Measurements from ENCODE around the gene RBBP8NL.

Gene RBBP8NL

GRCh38 chr20:62393335-62393665 is 34.0 kb downstream of the RBBP8NL start:
- Mint-ChIP-seq H3K4me1 (peaks cover 11% of the 10 kb centered on the region), H3K36me3 (peaks cover 28% of the 10 kb centered on the region), H3K27me3 (no peaks in the 10 kb centered on the region), H3K27ac (no peak overlapping the region), H3K4me3 (no peak overlapping the region), H3K9me3 (peaks cover 1% of the 10 kb centered on the region)
- DNase-seq = no peak
- CTCF ChIA-PET = interaction anchor here (1.4 to 1.9 kb wide), 2 partner anchors 11 to 17 kb away, joined by 3 to 4 read pairs; no protein-coding TSS in a partner anchor

- no peak for DNase-seq
- no peak overlapping the region for H3K27ac Mint-ChIP-seq
- H3K27me3 Mint-ChIP-seq = no peaks in the 10 kb centered on the region
- H3K4me1 Mint-ChIP-seq = peaks cover 16% of the 10 kb centered on the region
- CTCF ChIA-PET = interaction anchor here (1.4 to 1.9 kb wide), 2 partner anchors 11 to 17 kb away, joined by 3 to 4 read pairs; no protein-coding TSS in a partner anchor
- H3K9me3 Mint-ChIP-seq = peaks cover 1% of the 10 kb centered on the region
- peaks cover 29% of the 10 kb centered on the region for H3K36me3 Mint-ChIP-seq
- no peak overlapping the region for H3K4me3 Mint-ChIP-seq
Measured at GRCh38 chr20:62392621-62393334, 34.6 kb downstream of the RBBP8NL start.

GRCh38 chr20:62392077-62392418 is 35.3 kb downstream of the RBBP8NL start:
- no peak overlapping the region for H3K27ac Mint-ChIP-seq
- peaks cover 32% of the 10 kb centered on the region for H3K36me3 Mint-ChIP-seq
- CTCF ChIA-PET = interaction anchor here (1.2 kb wide), 1 partner anchor 18 kb away, joined by 4 read pairs; no protein-coding TSS in a partner anchor
- no peaks in the 10 kb centered on the region for H3K27me3 Mint-ChIP-seq
- no peak for DNase-seq
- peaks cover 22% of the 10 kb centered on the region for H3K4me1 Mint-ChIP-seq
- no peak overlapping the region for H3K4me3 Mint-ChIP-seq
- no peaks in the 10 kb centered on the region for H3K9me3 Mint-ChIP-seq

GRCh38 chr20:62391165-62392076 is 35.9 kb downstream of the RBBP8NL start:
- Mint-ChIP-seq H3K27me3 (no peaks in the 10 kb centered on the region), H3K27ac (no peak overlapping the region), H3K4me3 (no peak overlapping the region), H3K36me3 (peaks cover 32% of the 10 kb centered on the region), H3K9me3 (no peaks in the 10 kb centered on the region), H3K4me1 (peaks cover 22% of the 10 kb centered on the region)
- CTCF ChIA-PET = interaction anchor here (1.2 kb wide), 1 partner anchor 18 kb away, joined by 4 read pairs; no protein-coding TSS in a partner anchor
- no peak for DNase-seq

- Mint-ChIP-seq H3K27ac (no peak overlapping the region), H3K4me3 (no peak overlapping the region), H3K9me3 (no peaks in the 10 kb centered on the region), H3K36me3 (peaks cover 32% of the 10 kb centered on the region), H3K27me3 (no peaks in the 10 kb centered on the region), H3K4me1 (peaks cover 26% of the 10 kb centered on the region)
- DNase-seq = no peak
- CTCF ChIA-PET = interaction anchor here (0.6 to 2.1 kb wide), 3 partner anchors 19 to 105 kb away, joined by 3 to 8 read pairs (median 4); no protein-coding TSS in a partner anchor
Measured at GRCh38 chr20:62390317-62391164, 36.8 kb downstream of the RBBP8NL start.

- peaks cover 34% of the 10 kb centered on the region for H3K4me1 Mint-ChIP-seq
- H3K4me3 Mint-ChIP-seq = no peak overlapping the region
- CTCF ChIA-PET = interaction anchor here (2.1 kb wide), 1 partner anchor 21 kb away, joined by 8 read pairs; no protein-coding TSS in a partner anchor
- H3K9me3 Mint-ChIP-seq = no peaks in the 10 kb centered on the region
- peaks cover 32% of the 10 kb centered on the region for H3K36me3 Mint-ChIP-seq
- H3K27me3 Mint-ChIP-seq = no peaks in the 10 kb centered on the region
- DNase-seq = no peak
- H3K27ac Mint-ChIP-seq = no peak overlapping the region
Measured at GRCh38 chr20:62389601-62390087, 37.7 kb downstream of the RBBP8NL start.

- no peak for DNase-seq
- Mint-ChIP-seq H3K4me3 (peak overlapping the region; percentile 93), H3K9me3 (no peaks in the 10 kb centered on the region), H3K27ac (peak overlapping the region; percentile 73), H3K36me3 (peaks cover 32% of the 10 kb centered on the region), H3K4me1 (peaks cover 36% of the 10 kb centered on the region), H3K27me3 (no peaks in the 10 kb centered on the region)
- CTCF ChIA-PET = interaction anchor here (1.2 to 2.1 kb wide), 2 partner anchors 10 to 22 kb away, joined by 3 to 8 read pairs; no protein-coding TSS in a partner anchor
Measured at GRCh38 chr20:62388839-62389600, 38.3 kb downstream of the RBBP8NL start.

GRCh38 chr20:62387933-62388635 is 39.3 kb downstream of the RBBP8NL start:
- Mint-ChIP-seq H3K36me3 (peaks cover 35% of the 10 kb centered on the region), H3K9me3 (no peaks in the 10 kb centered on the region), H3K27ac (peak overlapping the region; percentile 95), H3K4me1 (peaks cover 39% of the 10 kb centered on the region), H3K27me3 (no peaks in the 10 kb centered on the region), H3K4me3 (peak overlapping the region; percentile 93)
- DNase-seq = no peak
- CTCF ChIA-PET = interaction anchor here (1.2 to 2.1 kb wide), 2 partner anchors 11 to 22 kb away, joined by 3 to 8 read pairs; no protein-coding TSS in a partner anchor

GRCh38 chr20:62387219-62387913 is 40.0 kb downstream of the RBBP8NL start:
- Mint-ChIP-seq H3K4me1 (peaks cover 44% of the 10 kb centered on the region), H3K27me3 (no peaks in the 10 kb centered on the region), H3K36me3 (peaks cover 40% of the 10 kb centered on the region), H3K4me3 (peak overlapping the region; percentile 93), H3K9me3 (no peaks in the 10 kb centered on the region), H3K27ac (peak overlapping the region; percentile 95)
- CTCF ChIA-PET = interaction anchor here (1.2 kb wide), 1 partner anchor 14 kb away, joined by 5 read pairs; no protein-coding TSS in a partner anchor
- no peak for DNase-seq

- Mint-ChIP-seq H3K9me3 (peaks cover 4% of the 10 kb centered on the region), H3K4me1 (peaks cover 46% of the 10 kb centered on the region), H3K36me3 (peaks cover 46% of the 10 kb centered on the region), H3K4me3 (peak within 1 kb of the TSS; percentile 93), H3K27me3 (no peaks in the 10 kb centered on the region), H3K27ac (peak within 1 kb of the TSS; percentile 95)
- CTCF ChIA-PET = interaction anchor here (0.9 to 1.2 kb wide), 2 partner anchors 14 to 86 kb away, joined by 3 to 5 read pairs; no protein-coding TSS in a partner anchor
- peak; percentile 96 for DNase-seq
Measured at GRCh38 chr20:62386383-62387218, 40.7 kb downstream of the RBBP8NL start, which contains the start of gene RPS21. TSS of gene RPS21 (plus strand) at chr20:62387103. CDS start at chr20:62387339, 236 bp downstream.

Measured in activated naive CD4-positive, alpha-beta T cell treated with anti-CD3 and anti-CD28 coated beads, Interleukin-2, amount 10 ng/mL, durations not matched to agents 7 days and 5 days (primary cell).